H9 (cell line): Measurements from ENCODE around the gene TRPV4. TPM values are rescaled to one million over a fixed set of nuclear protein-coding genes. Genes with fewer than 3 reads are reported as not detected.

ENCODE experiments used
- DNase-seq: peaks from one replicate; pipeline ENCODE4 v3.0.0-alpha.2; 2017
- H2AFZ ChIP-seq: one replicate; pipeline ENCODE4 v1.6.1; 2013; ENCODE audit warnings: mild to moderate bottlenecking, low read length, control low read depth, moderate library complexity
- H2AK5ac ChIP-seq: 2 replicates; pipeline ENCODE4 v1.6.1; 2013; ENCODE audit warnings: low read length, control low read depth, mixed read lengths; ENCODE audit not compliant: insufficient read length
- H2BK120ac ChIP-seq: one replicate; pipeline ENCODE4 v1.6.1; 2013; ENCODE audit warnings: low read depth, mild to moderate bottlenecking, low read length, control low read depth, inconsistent platforms; ENCODE audit not compliant: poor library complexity, severe bottlenecking
- H2BK12ac ChIP-seq: 2 replicates; pipeline ENCODE4 v1.6.1; 2013; ENCODE audit warnings: low read length, control low read depth, mixed read lengths, low read depth; ENCODE audit not compliant: insufficient read length
- H2BK15ac ChIP-seq: 2 replicates; pipeline ENCODE4 v1.6.1; 2013; ENCODE audit warnings: low read depth, low read length, control low read depth
- H2BK20ac ChIP-seq: one replicate; pipeline ENCODE4 v1.6.1; 2013; ENCODE audit warnings: low read depth, mild to moderate bottlenecking, low read length, control low read depth, inconsistent platforms; ENCODE audit not compliant: poor library complexity, severe bottlenecking
- H2BK5ac ChIP-seq: 2 replicates; pipeline ENCODE4 v1.6.1; 2013; ENCODE audit warnings: low read length, control low read depth, mixed read lengths; ENCODE audit not compliant: insufficient read length
- H3K14ac ChIP-seq: 2 replicates; pipeline ENCODE4 v1.6.1; 2013; ENCODE audit warnings: low read length, control low read depth; ENCODE audit not compliant: insufficient read depth
- H3K18ac ChIP-seq: 2 replicates; pipeline ENCODE4 v1.6.1; 2013; ENCODE audit warnings: low read depth, mild to moderate bottlenecking, mixed read lengths, low read length, control low read depth; ENCODE audit not compliant: insufficient read length
- H3K23ac ChIP-seq: 2 replicates; pipeline ENCODE4 v1.6.1; 2013; ENCODE audit warnings: low read length, control low read depth, mixed read lengths, low read depth; ENCODE audit not compliant: insufficient read length
- H3K23me2 ChIP-seq: 2 replicates; pipeline ENCODE4 v1.6.1; 2013; ENCODE audit warnings: low read depth, mild to moderate bottlenecking, mixed read lengths, low read length, control low read depth; ENCODE audit not compliant: insufficient read length, poor library complexity, severe bottlenecking
- H3K27ac ChIP-seq: 2 replicates; pipeline ENCODE4 v1.5.1; 2013; ENCODE audit warnings: low read length, control low read depth, mixed read lengths, low read depth; ENCODE audit not compliant: insufficient read length
- H3K27me3 ChIP-seq: 2 replicates; pipeline ENCODE4 v1.6.1; 2013; ENCODE audit warnings: low read length, control low read depth, inconsistent platforms; ENCODE audit not compliant: insufficient read depth
- H3K4ac ChIP-seq: 2 replicates; pipeline ENCODE4 v1.6.1; 2013; ENCODE audit warnings: low read depth, mild to moderate bottlenecking, control low read depth, inconsistent platforms, low read length, moderate library complexity
- H3K4me1 ChIP-seq: 2 replicates; pipeline ENCODE4 v1.6.1; 2013; ENCODE audit warnings: low read length, control low read depth, inconsistent platforms; ENCODE audit not compliant: insufficient read depth
- H3K4me2 ChIP-seq: 2 replicates; pipeline ENCODE4 v1.6.1; 2013; ENCODE audit warnings: low read length, control low read depth, mixed read lengths; ENCODE audit not compliant: insufficient read length, insufficient read depth
- H3K56ac ChIP-seq: 2 replicates; pipeline ENCODE4 v1.6.1; 2013; ENCODE audit warnings: low read depth, mild to moderate bottlenecking, mixed read lengths, low read length, control low read depth; ENCODE audit not compliant: insufficient read length
- H3K79me1 ChIP-seq: 2 replicates; pipeline ENCODE4 v1.6.1; 2013; ENCODE audit warnings: low read depth, mild to moderate bottlenecking, moderate library complexity, low read length, control low read depth, inconsistent platforms; ENCODE audit not compliant: insufficient read depth, poor library complexity, severe bottlenecking
- H3K79me2 ChIP-seq: 2 replicates; pipeline ENCODE4 v1.6.1; 2013; ENCODE audit warnings: low read length, control low read depth, inconsistent platforms; ENCODE audit not compliant: insufficient read depth
- H3K9ac ChIP-seq: 2 replicates; pipeline ENCODE4 v1.6.1; 2013; ENCODE audit warnings: low read length, control low read depth, mixed read lengths; ENCODE audit not compliant: insufficient read length; ENCODE audit errors: extremely low read depth
- H3K9me3 ChIP-seq: one replicate; pipeline ENCODE4 v1.6.1; 2013; ENCODE audit warnings: low read depth, low read length, inconsistent platforms; ENCODE audit not compliant: control insufficient read depth
- H3T11ph ChIP-seq: one replicate; pipeline ENCODE4 v1.6.1; 2013; ENCODE audit warnings: mild to moderate bottlenecking, low read length, control low read depth, inconsistent platforms
- H4K20me1 ChIP-seq: one replicate; pipeline ENCODE4 v1.6.1; 2013; ENCODE audit not compliant: control insufficient read depth, insufficient read length, insufficient read depth
- H4K5ac ChIP-seq: 2 replicates; pipeline ENCODE4 v1.6.1; 2013; ENCODE audit warnings: low read depth, mild to moderate bottlenecking, mixed read lengths, low read length, control low read depth; ENCODE audit not compliant: insufficient read length
- H4K8ac ChIP-seq: replicated peaks from 2 replicates; pipeline ENCODE4 v1.6.1; 2013; ENCODE audit warnings: low read length, control low read depth, mixed read lengths, low read depth; ENCODE audit not compliant: insufficient read length
- H4K91ac ChIP-seq: 2 replicates; pipeline ENCODE4 v1.6.1; 2013; ENCODE audit warnings: low read depth, mild to moderate bottlenecking, moderate library complexity, mixed read lengths, low read length, control low read depth; ENCODE audit not compliant: insufficient read length
- H3K27ac Mint-ChIP-seq, 3 experiments: 2 replicates in 2 of 3; 3 replicates in 1 of 3; pipeline ENCODE4 v1.8.0; 2020 to 2021; ENCODE audit warnings: mixed read lengths in 3 of 3, mild to moderate bottlenecking in 1 of 3, moderate library complexity in 1 of 3
- H3K27me3 Mint-ChIP-seq: 2 replicates; pipeline ENCODE4 v1.8.0; 2021; ENCODE audit warnings: low read depth, mild to moderate bottlenecking, moderate library complexity, mixed read lengths
- H3K36me3 Mint-ChIP-seq, 3 experiments: 2 replicates in 2 of 3; 3 replicates in 1 of 3; pipeline ENCODE4 v1.8.0; 2020 to 2021; ENCODE audit warnings: low read depth in 3 of 3, mixed read lengths in 3 of 3; ENCODE audit not compliant: insufficient read depth in 1 of 3
- H3K4me1 Mint-ChIP-seq, 2 experiments: 2 replicates each; pipeline ENCODE4 v1.8.0; 2020; ENCODE audit warnings: mixed read lengths in 2 of 2
- H3K4me3 Mint-ChIP-seq, 2 experiments: 2 replicates in 1 of 2; 3 replicates in 1 of 2; pipeline ENCODE4 v1.8.0; 2020 to 2021; ENCODE audit warnings: mild to moderate bottlenecking in 2 of 2, mixed read lengths in 2 of 2, moderate library complexity in 1 of 2
- H3K9me3 Mint-ChIP-seq, 2 experiments: 2 replicates in 1 of 2; 3 replicates in 1 of 2; pipeline ENCODE4 v1.8.0; 2020; ENCODE audit warnings: mild to moderate bottlenecking in 2 of 2, mixed read lengths in 2 of 2, moderate library complexity in 1 of 2
- CTCF ChIP-seq: fragments of 200-600 bp; sonication (generic); conservative IDR thresholded peaks from 3 replicates; pipeline ENCODE4 v1.8.0; 2021; ENCODE audit warnings: antibody characterized with exemption, mild to moderate bottlenecking
- whole genome bisulfite sequencing: extraction: QIAGEN DNeasy Blood & Tissue Kit; methylation state at CpG from one replicate; pipeline ENCODE4 v1.1.7; 2013; ENCODE audit warnings: missing lambda C conversion rate, low lambda C conversion rate, mixed read lengths; ENCODE audit not compliant: insufficient read length; ENCODE audit errors: extremely low coverage; 5-methylcytosine and 5-hydroxymethylcytosine counted together
- total RNA-seq: library from RNA; stranded (reverse); gene quantifications from 2 replicates; pipeline ENCODE4 v1.2.1, GENCODE V29; 2021

The TRPV4 gene
- total RNA-seq, 1 experiment from 2014 or later: 4.9 TPM

- Histone ChIP-seq H2AK5ac (no peak overlapping the region), H2BK5ac (no peak overlapping the region), H2AFZ (no peak overlapping the region), H3K27me3 (no peaks in the 10 kb centered on the region), H4K8ac (no peak overlapping the region), H4K5ac (no peak overlapping the region), H4K91ac (no peak overlapping the region), H3K56ac (no peak overlapping the region), H3K4me1 (no peaks in the 10 kb centered on the region), H3K23me2 (no peaks in the 10 kb centered on the region), H3K79me2 (no peaks in the 10 kb centered on the region), H2BK20ac (no peak overlapping the region), H2BK12ac (no peak overlapping the region), H3T11ph (no peak overlapping the region), H3K79me1 (no peaks in the 10 kb centered on the region), H3K4me2 (no peak overlapping the region), H3K23ac (no peak overlapping the region), H3K14ac (no peak overlapping the region), H4K20me1 (no peaks in the 10 kb centered on the region), H2BK120ac (no peak overlapping the region), H2BK15ac (no peak overlapping the region), H3K9me3 (no peaks in the 10 kb centered on the region), H3K18ac (no peak overlapping the region), H3K9ac (no peak overlapping the region), H3K27ac (no peak overlapping the region), H3K4ac (no peak overlapping the region)
- H3K9me3 Mint-ChIP-seq: peaks cover 6 to 12% of the 10 kb centered on the region in 2 experiments; a peak in 4 of 5 replicates
- H3K27me3 Mint-ChIP-seq: no peaks in the 10 kb centered on the region; the same call in 1 of the 2 replicates
- peaks cover 13 to 25% of the 10 kb centered on the region in 2 experiments for H3K4me1 Mint-ChIP-seq
- DNase-seq: no peak
- H3K36me3 Mint-ChIP-seq: peaks cover 0 to 7% (median 3%) of the 10 kb centered on the region in 3 experiments; a peak in 3 of 7 replicates
- H3K27ac Mint-ChIP-seq: no peak overlapping the region; a peak in 1 of 7 replicates
- no peak overlapping the region; a peak in 1 of 5 replicates for H3K4me3 Mint-ChIP-seq
- TF ChIP-seq CTCF: no peak
- WGBS: no CpG with 5 or more reads among the region's 2 CpGs
Observed at GRCh38 chr12:109753959-109754358, 79.2 kb downstream of the TRPV4 start.
